Measurements from ENCODE around the gene APIP.
"Not testable (repeated sequence)": the region's sequence is repeated elsewhere in the genome, so short reads cannot be mapped to it uniquely, and the experiment has no call there.

The APIP gene

DNA sequence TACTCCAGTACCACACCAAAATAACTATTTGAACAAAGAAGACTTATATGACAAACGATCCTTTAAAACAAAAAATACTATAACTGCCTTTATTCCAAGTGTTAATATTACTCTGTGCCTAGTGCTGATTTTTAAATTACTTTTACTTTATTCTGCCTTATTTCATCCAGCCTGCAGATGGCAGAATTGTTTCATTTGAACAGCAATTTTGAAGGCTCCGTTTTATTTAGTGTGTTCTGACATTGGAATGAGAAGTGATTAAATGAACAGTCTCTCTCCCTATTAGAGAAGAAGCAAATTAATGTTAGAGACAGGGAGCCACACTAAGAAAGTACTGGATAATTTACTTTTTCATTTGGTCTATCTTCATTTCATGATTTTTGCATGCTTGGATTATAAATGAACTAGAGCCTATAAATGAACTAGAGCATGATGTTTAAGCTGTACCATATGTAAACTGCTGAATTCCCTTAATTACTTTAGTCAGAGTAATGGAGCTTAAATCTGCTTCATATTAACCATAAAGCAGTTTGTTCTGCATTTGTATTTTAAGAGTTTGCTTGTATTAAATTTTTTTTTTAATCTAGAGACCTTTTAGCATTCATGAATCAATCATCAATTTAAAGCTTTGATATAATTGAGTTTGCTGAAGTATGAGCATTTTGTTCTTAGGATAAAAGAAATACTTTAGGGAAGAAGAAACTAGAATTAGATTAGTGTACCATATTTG is 10.1 kb upstream of the APIP start:
- DNase-seq, result peak; percentile 68

DNA sequence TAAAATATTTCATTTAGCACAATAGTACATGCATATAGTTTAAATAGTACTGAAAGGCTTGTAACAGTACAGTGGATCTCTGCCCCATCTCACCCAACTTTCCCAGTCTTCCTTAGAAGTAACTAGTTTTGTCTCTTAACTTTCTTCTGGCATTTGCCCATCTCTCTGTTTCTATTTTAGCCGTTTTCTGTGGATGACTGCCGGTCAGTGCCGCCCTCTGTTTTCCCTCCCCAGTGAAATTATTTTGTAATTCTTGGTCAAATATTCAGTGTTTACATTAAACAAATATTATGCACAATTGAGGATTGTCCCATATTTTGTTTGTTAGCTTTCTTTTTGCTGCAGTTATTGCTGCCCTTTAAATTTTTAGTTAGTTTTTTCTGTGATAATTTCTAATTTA is 8.5 kb upstream of the APIP start:
- no peak for DNase-seq

DNA sequence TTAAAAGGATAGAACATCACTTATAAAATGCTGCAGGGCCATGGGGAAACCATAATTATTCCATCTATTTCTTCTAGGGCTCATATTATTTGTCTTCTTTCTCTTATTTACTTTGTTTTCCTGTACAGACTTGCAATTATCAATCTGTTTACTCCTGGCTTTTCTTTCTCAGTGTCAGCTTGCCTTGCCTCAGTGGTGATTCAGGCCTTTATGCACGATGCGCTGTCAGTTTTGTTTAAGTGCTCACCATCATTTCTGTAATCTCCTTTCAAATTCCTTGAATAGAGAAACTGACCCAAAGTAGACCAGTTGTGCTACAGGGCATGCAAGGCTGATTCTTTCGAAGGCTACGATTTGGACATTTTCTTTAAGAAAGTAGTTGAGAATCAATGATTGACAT is 5.0 kb upstream of the APIP start:
- no peak for DNase-seq

DNA sequence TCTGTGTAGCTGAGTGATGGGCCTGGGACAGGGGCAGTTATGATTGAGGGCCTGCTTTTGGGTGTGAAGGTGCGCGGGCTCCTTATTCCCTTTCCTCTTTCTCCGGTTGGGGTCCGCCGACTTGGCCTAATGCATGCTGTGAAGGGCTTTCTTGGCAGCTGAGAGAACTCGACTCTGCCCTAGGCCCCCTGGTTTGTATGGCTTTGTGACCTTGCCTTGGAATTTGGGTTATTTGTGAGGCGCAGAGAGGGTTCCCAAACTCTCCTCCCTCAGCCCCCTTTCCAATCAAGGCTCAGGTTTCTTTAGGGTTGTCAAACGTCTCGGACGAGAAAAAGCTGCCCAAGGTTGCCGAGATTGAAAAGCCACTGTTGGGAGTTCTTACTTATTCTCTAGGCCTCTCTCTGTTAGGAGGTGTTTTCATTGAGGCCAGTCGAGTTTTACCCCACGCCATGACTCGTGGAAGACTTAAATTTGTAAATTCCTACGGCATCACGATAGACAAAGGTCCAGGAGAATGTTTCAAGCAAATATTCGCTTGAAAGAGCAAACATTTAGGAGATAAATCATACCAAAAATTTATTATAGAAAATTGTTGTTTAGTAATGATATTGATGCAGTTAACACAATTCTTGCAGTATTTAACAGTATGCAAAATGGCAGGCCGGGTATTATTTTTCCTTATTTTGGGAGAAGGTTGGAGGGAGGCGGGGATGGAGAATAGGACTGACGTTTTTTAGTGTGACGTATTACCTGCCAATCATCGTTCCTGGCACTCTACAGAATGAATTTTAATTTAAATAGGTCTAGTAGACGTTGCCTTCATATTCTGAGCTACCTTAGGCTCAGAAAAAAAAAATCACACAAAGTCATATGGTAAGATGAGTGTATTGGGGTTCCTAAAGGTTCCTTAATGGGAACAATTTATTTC is 928 bp upstream of the APIP start:
- no peak for DNase-seq

DNA sequence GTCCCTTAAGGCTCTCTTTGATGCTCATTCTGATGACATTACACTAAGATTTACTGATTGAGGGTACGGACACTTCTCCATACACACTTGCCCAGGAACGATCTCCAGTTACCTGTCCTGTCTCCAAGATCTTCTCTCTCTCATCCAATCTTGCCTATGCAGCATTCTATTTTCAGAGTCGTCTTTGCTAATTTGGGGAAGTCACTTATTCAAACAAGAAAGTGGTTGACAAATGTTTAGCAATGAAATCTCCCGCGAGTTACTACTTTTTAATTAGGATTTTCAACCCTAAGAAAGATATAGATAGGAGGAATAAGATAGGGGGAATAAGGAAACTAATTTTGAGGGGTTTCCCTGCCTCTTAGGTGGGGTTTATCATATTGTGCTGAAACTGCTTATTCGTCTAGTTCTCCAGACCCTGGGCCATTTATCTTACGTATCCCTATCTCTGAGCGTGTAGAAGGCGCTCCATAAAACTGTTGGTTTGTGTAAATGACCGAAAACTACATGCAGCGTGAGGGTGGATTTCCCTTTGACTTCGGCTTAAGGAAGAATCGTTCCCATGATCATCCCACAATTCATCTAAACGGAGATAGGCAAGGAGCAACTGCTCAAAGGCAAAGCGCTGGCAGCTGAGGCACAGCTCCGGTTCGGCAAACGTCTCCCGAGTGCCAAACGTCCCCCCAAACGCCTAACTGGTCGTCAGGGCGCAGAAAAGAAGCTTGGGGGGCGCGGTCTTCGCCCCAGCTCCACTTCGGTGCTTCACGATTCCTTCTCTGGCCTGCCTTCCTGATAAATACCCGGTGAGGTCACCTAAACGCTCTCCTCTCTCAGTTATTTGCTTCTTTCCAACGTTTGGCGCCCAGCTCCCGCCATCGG is 804 bp downstream of the APIP start:
- DNase-seq, result peak; percentile 76

DNA sequence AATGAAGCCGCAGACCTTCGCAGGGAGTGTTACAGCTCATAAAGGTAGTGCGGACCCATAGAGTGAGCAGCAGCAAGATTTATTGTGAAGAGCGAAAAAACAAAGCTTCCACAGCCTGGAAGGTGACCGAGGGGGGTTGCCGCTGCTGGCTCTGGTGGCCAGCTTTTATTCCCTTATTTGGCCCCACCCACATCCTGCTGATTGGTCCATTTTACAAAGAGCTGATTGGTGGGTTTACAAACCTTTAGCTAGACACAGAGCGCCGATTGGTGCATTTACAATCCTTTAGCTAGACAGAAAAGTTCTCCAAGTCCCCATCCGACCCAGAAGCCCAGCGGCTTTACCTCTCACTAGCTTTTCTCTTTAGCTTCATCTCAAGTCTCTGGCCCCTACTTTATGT is 2.6 kb downstream of the APIP start:
- not testable (repeated sequence) for DNase-seq

DNA sequence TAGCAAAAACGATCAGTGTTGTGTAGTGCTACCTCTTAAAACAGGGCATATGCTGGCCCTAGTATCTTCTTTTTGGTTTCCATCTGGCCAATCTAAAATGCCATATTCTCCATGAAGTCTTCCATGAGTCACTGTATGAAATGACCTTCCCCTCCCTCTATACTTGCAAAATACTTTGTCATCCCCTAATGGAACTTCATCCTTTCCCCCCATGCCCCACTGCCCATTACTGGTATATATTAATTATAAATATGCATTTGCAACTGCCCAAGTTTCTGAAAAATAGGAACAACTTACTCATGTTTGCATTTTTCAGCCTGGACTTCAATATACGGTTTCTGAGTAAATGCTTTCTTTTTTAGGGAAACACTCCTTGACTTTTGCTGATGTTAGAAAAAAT is 4.5 kb downstream of the APIP start:
- no peak for DNase-seq

DNA sequence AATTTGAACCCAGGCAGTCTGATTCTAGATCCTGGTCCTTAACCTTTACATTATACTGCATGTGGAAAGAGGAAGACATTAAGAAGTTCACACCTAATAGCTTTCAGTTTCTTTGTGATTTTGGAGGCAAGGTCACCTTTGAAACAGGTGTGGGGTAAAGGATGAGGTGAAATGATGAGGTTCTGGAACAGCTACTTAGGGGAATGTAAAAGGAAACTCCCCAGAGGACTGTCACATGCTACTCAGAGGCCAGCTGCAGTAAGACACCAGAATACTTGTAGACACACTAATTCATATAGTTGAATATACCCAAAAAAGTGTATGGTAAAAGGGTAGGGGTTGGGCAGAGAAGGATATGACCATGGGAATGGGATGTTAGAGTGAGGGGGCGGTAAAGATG is 5.4 kb downstream of the APIP start:
- no peak for DNase-seq

DNA sequence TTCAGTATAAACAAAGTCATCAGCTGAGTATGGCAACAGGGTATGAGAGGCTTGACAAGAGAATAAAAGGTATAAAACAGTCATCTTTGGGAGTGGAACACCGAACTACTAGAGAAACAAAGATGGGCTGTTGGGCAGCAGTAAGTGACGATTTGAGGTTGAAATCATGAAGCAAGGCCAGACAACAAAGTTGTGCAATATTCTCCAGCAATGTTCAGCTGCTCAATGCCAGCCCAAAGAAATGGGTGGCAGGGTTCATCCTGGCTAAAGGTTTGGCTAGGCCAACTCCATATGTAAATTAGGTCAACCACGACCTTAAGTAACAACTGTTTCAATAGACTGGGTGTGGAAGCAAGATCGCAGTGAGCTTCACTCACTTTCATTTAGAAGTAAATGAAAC is 6.2 kb downstream of the APIP start:
- no peak for DNase-seq

DNA sequence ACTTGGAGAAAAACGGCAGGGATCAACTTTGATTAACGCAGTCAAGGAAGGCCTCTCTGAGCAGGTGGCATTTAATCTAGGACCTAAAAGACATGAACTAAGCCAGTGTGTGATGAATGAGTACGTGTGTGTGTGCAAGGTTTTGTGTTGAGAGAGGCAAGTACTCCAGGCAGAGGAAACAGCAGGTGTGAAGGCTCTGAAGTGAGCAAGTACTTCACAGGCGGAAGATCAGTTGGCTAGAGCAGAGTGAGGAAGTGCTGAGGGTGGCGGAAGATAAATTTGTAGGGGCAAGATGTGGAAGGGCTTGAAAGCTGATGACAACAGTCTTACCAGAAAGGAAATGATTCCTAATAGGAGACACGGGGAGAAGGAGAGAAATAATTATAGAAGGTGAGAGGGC is 6.8 kb downstream of the APIP start:
- no peak for DNase-seq

DNA sequence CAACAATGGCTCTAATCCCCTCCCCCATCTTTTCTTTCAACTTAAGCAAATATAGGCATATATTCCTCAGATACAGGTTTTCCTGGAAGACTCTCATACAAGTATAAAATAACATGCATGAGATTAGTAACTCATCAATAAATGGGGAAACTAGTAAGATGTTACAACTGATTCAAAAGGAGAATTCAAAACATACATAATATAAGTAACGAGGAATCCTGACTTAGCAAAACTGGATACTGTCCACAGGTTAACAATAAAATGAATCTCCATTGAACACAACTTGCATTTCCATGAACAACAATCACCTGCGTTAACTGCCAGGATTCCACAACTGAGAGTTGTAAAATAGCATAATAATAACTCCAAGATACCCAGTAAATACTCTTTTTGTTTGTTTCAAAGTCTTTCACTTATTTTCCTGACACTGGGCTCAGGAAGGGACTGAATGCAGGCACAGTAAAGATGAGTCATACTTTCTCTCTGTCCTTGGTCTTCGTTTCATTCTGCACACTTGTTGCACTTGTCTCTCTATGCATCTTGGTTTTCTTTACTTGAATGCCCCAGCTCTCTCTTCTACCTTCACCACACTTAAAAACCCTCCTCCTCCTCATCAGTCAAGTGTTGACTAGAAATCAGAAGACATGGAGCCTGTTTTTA is 8.1 kb downstream of the APIP start:
- no peak for DNase-seq

DNA sequence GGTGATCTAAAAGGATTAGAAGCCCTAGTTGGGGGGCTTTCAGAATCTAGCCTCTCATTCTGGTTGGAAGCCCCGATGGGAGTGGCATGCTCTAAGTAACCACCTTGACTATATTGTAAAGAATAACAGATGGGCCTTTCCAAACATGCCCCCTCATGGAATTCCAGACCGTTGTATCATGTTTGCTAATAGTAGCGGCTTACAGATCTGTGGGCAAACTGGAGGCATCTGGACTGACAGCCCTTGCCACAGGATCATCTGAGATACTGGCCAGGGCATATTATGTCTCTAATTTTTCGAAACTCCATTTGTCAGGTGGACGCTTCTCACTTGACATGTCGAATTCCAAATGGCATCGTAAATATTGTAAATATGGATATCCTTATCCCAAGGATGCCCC is 10.5 kb downstream of the APIP start:
- no peak for DNase-seq

DNA sequence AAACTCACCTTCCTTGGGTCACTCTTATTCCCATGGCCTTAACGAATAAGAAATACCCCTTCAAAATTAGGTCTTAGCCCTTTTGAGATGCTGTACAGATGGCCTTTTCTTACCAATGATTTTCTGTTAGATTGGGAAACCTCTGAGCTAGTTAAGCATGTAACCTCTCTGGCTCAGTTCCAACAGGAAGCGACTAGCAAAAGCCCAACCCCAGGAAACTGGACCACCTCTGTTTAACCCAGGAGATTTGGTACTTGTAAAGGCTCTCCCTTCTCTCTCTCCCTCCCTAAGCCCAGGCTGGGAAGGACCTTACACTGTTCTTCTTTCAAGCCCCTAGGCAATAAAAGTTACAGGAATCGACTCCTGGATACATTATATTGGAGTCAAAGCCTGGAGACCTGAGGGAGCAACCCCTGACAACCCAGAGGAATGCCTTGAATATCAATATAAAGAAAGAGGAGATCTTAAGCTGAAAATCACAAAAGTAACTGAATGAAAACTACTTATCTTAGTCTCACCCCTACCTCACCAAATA is 11.7 kb downstream of the APIP start:
- no peak for DNase-seq

DNA sequence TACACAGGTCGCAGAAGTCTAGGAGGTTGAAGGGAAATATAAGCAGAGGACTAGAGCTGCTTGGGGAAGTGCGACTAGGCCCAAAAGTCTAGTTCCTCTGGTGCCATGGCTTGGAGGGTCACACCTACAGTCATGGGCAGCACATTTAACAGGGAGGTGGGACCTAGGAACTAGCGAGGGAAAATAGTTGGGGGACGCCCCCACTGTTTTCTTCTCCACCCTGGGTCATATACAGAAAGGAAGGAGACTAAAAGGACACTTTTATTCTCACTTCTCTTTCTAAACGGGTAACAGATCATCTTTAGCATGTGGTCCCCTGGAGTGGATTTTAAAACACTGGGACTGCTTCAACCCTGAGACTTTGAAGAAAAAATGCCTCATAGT is 16.6 kb downstream of the APIP start:
- no peak for DNase-seq

DNA sequence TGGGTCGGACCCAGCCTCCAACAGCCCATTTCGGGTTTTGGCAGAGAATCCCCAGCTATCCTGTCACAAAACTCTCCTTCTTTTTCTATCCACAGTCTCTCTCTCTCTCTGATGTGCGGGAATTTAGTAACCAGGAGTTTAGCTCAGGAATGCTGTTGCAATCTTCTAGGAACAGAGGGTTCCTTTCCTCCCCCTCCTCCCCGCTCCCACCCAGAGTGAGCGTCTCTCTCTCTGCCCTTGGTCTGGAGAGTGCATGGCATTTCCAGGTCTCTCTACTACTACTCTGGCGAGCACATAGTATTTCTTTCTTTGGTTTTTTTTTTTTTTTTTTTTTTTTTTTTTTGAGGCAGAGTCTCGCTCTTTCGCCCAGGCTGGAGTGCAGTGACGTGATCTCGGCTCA is 17.7 kb downstream of the APIP start:
- no peak for DNase-seq

DNA sequence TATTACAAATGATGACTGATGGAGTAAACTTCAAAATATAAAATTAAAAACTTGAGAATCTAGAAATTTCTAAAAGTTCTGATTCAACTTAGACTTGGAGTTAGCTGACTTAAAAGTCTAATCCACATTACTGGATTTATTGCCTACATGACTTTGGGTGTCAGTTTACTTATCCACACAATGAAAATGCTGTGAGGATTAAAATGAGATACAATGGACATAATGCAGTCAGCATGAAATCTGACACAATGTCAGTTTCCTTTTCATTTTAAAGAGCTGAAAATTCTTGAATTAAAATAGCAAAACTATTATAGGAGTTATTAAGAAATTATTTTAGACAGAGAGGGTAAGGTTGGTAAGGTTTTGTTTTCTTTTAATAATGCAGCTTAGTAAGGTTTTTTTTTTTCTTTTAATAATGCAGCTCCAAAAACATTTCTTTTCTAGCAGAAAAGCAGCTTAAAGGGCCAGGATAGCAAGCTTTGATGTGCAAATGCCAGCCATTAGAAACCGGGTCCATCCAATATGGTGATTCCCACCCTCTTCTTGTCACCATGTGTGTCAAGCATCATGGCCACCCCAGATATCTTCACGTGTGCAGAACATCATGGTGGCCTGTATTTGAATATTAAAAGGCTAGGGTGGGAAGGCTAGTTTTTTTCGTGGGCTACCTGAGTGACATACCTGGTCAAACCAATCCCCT is 18.9 kb downstream of the APIP start:
- DNase-seq, result no peak

DNA sequence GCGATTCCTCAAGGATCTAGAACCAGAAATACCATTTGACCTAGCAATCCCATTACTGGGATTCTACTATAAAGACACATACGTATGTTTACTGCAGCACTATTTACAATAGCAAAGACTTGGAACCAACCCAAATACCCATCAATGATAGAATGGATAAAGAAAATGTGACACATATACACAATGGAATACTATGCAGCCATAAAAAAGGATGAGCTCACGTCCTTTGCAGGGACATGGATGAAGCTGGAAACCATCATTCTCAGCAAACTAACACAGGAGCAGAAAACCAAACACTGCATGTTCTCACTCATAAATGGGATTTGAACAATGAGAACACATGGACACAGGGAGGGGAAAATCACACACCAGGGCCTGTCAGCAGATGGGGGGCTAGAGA is 20.0 kb downstream of the APIP start:
- DNase-seq, result not testable (repeated sequence)

DNA sequence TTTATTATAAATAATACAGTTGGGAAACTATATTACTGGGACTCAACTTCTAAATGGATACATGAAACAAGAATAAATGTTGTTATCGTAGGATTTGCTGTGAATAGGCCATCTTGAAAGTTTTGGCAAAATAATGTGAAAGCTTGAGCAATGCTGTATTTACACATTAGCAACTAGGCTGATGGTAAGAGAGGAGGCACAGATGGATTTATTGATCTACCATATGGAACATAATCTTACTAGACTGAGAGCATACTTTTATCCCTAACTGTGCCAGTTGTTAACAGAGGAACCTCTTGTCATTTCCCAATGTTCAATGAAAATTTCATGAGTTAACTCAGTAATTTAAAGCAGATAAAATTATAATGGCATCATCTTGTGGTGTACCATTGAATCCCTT is 22.8 kb downstream of the APIP start:
- no peak for DNase-seq

DNA sequence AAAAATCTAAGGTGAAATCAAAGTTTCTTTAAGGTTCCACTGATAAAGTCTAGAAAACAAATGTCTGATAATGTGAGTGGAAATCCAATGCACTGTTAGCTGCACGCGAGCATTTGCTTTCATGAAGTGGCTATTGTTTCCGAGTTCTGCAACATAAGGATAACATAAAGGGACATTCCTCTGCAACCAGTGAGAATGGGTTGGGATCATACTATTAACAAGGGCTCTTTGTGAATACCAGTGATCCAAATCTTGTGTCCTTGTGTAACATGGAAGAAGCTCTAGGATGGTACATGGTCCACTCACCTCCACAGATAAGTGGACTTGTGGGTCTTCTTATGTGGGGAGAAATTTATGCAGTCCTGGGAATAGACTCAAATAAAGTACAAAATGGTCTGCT is 24.6 kb downstream of the APIP start:
- DNase-seq, result no peak

DNA sequence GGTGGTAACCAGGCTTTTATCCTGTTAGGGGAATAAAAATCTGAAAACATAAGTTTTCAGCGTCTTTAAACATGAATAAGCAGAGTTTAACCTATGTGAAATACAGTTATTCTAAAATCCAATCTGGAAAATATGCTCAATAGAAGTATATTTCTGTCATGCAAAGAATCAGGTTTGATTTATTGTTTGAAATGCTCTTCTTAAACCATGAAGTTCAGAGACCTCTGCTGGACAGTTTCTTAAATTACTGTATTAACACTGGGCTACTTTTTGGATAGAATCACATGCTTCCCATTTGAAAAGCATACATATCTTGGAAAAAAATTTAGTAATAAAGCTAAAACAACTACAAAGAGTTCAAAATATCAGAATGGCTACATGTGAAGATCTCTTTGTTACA is 25.4 kb downstream of the APIP start:
- DNase-seq, result no peak

DNA sequence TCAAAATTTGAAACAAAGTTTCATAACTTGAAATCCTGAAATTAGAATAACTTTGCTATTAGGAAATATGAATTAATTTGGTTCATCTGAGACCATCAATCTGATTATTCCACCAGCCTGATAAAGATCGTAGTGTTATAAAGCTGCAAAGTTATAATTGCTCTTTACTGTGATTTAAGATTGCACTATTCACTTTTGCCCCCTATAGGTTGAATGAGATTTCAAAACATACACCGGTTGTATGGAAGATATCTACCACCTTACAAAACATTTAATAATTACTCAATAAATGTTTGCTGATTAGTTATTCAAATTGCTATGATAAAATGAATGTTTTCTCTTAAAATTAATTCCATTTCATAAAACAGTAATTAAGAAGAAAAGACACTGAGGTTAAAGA is 26.1 kb downstream of the APIP start:
- DNase-seq, result no peak

DNA sequence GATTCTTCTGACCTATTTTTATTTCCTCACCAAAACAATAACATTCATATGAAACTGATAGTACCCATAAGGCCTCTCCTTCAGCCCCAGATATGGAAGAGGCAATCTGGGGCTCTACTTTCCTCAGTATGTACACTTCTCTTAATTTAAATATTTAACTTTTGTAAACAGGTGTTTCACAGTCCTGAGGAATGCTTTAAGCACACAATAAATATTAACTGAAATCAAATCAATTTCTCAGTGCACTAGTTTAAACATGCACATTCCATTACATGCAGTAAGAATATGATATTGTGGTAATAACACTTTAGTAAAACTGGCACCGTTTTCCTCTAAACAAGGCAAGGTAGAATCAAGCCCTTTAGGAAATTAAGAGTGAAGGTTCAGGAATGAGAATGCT is 28.9 kb downstream of the APIP start:
- no peak for DNase-seq
